OCI-LY1 (cell line): ENCODE measurements around the gene MRPL43.

Source experiments
- H2AFZ ChIP-seq: fragments of 200-600 bp; sonication (generic), shearing (Covaris generic); 2 replicates; pipeline ENCODE4 v1.6.0; 2014; ENCODE audit warnings: antibody characterized with exemption, mild to moderate bottlenecking, low read length
- H3F3A ChIP-seq: fragments of 200-600 bp; sonication (generic), shearing (Covaris generic); 2 replicates; pipeline ENCODE4 v1.6.0; 2014; ENCODE audit warnings: mild to moderate bottlenecking, antibody characterized with exemption, low read length, moderate library complexity; ENCODE audit not compliant: insufficient read depth
- H3K27ac ChIP-seq: fragments of 200-600 bp; sonication (generic); 2 replicates; pipeline ENCODE4 v1.5.1; 2014; ENCODE audit warnings: low read length, mixed run types, mild to moderate bottlenecking, low read depth; ENCODE audit not compliant: poor library complexity, severe bottlenecking
- H3K27me3 ChIP-seq: fragments of 200-600 bp; sonication (generic); 2 replicates; pipeline ENCODE4 v1.6.0; 2014; ENCODE audit warnings: antibody characterized with exemption, mild to moderate bottlenecking, low read length, moderate library complexity; ENCODE audit not compliant: insufficient read depth
- H3K36me3 ChIP-seq: fragments of 200-600 bp; sonication (generic); 2 replicates; pipeline ENCODE4 v1.6.1; 2014; ENCODE audit warnings: mild to moderate bottlenecking, antibody characterized with exemption, low read length, moderate library complexity, mixed read lengths; ENCODE audit not compliant: insufficient read depth
- H3K4me1 ChIP-seq: fragments of 200-600 bp; sonication (generic); 2 replicates; pipeline ENCODE4 v1.5.1; 2014; ENCODE audit warnings: mild to moderate bottlenecking, low read length, moderate library complexity; ENCODE audit not compliant: insufficient read depth, severe bottlenecking
- H3K4me2 ChIP-seq: fragments of 200-600 bp; sonication (generic), shearing (Covaris generic); 2 replicates; pipeline ENCODE4 v1.6.1; 2014; ENCODE audit warnings: low read length
- H3K4me3 ChIP-seq: fragments of 200-600 bp; sonication (generic); 2 replicates; pipeline ENCODE4 v1.5.1; 2014; ENCODE audit warnings: low read length, low read depth, mild to moderate bottlenecking, mixed read lengths; ENCODE audit not compliant: poor library complexity, severe bottlenecking
- H3K79me2 ChIP-seq: fragments of 200-600 bp; shearing (Covaris generic); 2 replicates; pipeline ENCODE4 v1.6.1; 2016; ENCODE audit warnings: mixed run types, low read length, mixed read lengths; ENCODE audit not compliant: insufficient read depth
- H3K9ac ChIP-seq: fragments of 200-600 bp; sonication (generic), shearing (Covaris generic); 2 replicates; pipeline ENCODE4 v1.6.1; 2014; ENCODE audit warnings: mild to moderate bottlenecking, low read length, mixed read lengths
- H3K9me2 ChIP-seq: fragments of 200-600 bp; sonication (generic), shearing (Covaris generic); 2 replicates; pipeline ENCODE4 v1.6.1; 2014; ENCODE audit warnings: low read depth, mild to moderate bottlenecking, low read length, mixed read lengths
- H3K9me3 ChIP-seq: fragments of 200-600 bp; shearing (Covaris generic); 2 replicates; pipeline ENCODE4 v1.6.1; 2014; ENCODE audit warnings: low read length, mixed read lengths
- H4K20me1 ChIP-seq: fragments of 200-600 bp; sonication (generic), shearing (Covaris generic); 2 replicates; pipeline ENCODE4 v1.6.0; 2016; ENCODE audit warnings: mild to moderate bottlenecking, low read length; ENCODE audit not compliant: insufficient read depth
- CTCF ChIP-seq: fragments of 200-600 bp; sonication (generic), shearing (Covaris generic); IDR thresholded peaks from 2 replicates; pipeline ENCODE4 v1.5.1; 2017; ENCODE audit warnings: mild to moderate bottlenecking, antibody characterized with exemption, low read length, moderate library complexity, mixed read lengths
- EZH2 ChIP-seq: fragments of 200-600 bp; sonication (generic), shearing (Covaris generic); IDR thresholded peaks from 2 replicates; pipeline ENCODE4 v1.8.0; 2017; ENCODE audit warnings: borderline replicate concordance, mixed run types, mild to moderate bottlenecking, antibody characterized with exemption, low read length, moderate library complexity, mixed read lengths

MRPL43 gene

GRCh38 chr10:101018600-101019439 lies 31.5 kb upstream of the MRPL43 start:
- Histone ChIP-seq H2AFZ (no peak overlapping the region), H3K27ac (no peak overlapping the region), H3K9me3 (no peaks in the 10 kb centered on the region), H3K9me2 (no peaks in the 10 kb centered on the region), H4K20me1 (no peaks in the 10 kb centered on the region), H3K4me3 (no peak overlapping the region), H3K36me3 (no peaks in the 10 kb centered on the region), H3F3A (no peaks in the 10 kb centered on the region), H3K27me3 (no peaks in the 10 kb centered on the region), H3K9ac (no peak overlapping the region), H3K4me1 (no peaks in the 10 kb centered on the region), H3K79me2 (no peaks in the 10 kb centered on the region), H3K4me2 (no peak overlapping the region)
- TF ChIP-seq EZH2 (no peak), CTCF (peak; percentile 46)

- no peaks in the 10 kb centered on the region for H3K9me2 ChIP-seq
- no peaks in the 10 kb centered on the region for H3F3A ChIP-seq
- no peak overlapping the region for H3K27ac ChIP-seq
- no peaks in the 10 kb centered on the region for H3K27me3 ChIP-seq
- H3K9ac ChIP-seq, result no peak overlapping the region
- H4K20me1 ChIP-seq, result no peaks in the 10 kb centered on the region
- TF ChIP-seq CTCF, result no peak
- no peak for TF ChIP-seq EZH2
- H3K36me3 ChIP-seq, result no peaks in the 10 kb centered on the region
- no peak overlapping the region for H3K4me2 ChIP-seq
- H3K9me3 ChIP-seq, result no peaks in the 10 kb centered on the region
- H3K79me2 ChIP-seq, result no peaks in the 10 kb centered on the region
- no peak overlapping the region for H3K4me3 ChIP-seq
- H3K4me1 ChIP-seq, result no peaks in the 10 kb centered on the region
- H2AFZ ChIP-seq, result no peak overlapping the region
These were observed 30.9 kb upstream of the MRPL43 start for GRCh38 chr10:101018118-101018599.

- Histone ChIP-seq H3K9ac (no peak overlapping the region), H3K79me2 (no peaks in the 10 kb centered on the region), H3K27me3 (no peaks in the 10 kb centered on the region), H3K36me3 (no peaks in the 10 kb centered on the region), H3K9me2 (no peaks in the 10 kb centered on the region), H3K4me3 (no peak overlapping the region), H3F3A (no peaks in the 10 kb centered on the region), H3K4me1 (no peaks in the 10 kb centered on the region), H3K4me2 (no peak overlapping the region), H4K20me1 (no peaks in the 10 kb centered on the region), H3K9me3 (no peaks in the 10 kb centered on the region), H2AFZ (no peak overlapping the region), H3K27ac (no peak overlapping the region)
- TF ChIP-seq CTCF, result no peak
- TF ChIP-seq EZH2, result no peak
These were observed 29.5 kb upstream of the MRPL43 start for GRCh38 chr10:101016814-101017213.
